ENCODE results near the gene SH3RF3.

SH3RF3 gene

GRCh38 chr2:109404681-109405080, 275.7 kb downstream of the SH3RF3 start:
- no peak for DNase-seq

- no peak for DNase-seq
These were observed 276.9 kb downstream of the SH3RF3 start for GRCh38 chr2:109405873-109406272.

- DNase-seq, result no peak
These were observed 277.3 kb downstream of the SH3RF3 start for GRCh38 chr2:109406301-109406700.

DNA sequence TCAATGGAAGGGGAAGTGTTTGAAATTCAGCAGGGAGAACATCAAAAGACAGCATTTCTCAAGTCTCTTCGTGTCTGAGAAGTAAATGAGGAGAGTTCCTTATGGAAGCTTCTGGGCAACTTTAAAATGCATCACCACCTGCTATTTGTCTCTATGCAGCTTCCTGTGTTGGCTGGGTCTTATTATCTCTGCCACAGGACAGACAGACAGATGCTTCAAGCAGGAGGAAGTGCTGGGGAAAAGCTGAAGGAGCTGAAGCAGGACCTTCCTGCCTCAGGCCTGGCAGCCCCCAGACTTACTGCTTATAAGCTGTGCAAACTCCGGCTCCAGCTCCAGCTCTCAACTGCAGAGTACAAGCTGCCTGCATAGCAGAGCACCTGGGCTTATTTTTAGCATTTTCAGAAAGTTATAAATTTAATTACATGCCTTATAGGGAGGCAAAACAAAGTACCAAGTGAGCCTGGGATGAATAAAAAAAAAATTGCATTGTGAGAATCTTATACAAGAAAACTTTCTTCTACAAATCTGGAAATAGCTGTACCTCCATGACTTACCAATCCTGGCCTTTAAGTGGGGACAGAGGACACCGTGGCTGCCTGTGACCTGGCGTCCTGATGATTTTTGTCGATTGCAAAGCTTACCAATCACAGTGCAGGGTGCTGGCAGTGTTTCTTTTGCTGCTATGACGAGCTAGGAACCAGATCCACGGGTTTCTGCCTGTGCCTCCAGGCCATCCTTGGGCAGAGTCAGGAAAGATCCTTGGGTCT, 278.5 kb downstream of the SH3RF3 start:
- DNase-seq, result no peak

DNA sequence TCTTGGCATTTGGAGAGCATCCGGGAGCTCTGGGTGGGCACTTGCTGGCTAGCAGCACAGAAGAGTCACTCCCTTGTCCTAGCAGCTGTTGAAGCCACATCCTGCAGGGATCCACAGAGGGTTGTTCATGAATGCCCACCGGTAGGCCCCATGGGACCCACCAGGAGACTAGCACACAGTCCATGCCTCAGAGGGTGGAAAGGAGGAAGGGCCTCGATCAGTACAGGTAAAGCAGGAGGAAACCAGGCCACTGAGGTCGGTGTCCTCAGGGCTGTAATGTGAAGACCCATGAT, 279.0 kb downstream of the SH3RF3 start:
- no peak for DNase-seq

GRCh38 chr2:109409321-109410038, 280.5 kb downstream of the SH3RF3 start:
- DNase-seq, result no peak

DNA sequence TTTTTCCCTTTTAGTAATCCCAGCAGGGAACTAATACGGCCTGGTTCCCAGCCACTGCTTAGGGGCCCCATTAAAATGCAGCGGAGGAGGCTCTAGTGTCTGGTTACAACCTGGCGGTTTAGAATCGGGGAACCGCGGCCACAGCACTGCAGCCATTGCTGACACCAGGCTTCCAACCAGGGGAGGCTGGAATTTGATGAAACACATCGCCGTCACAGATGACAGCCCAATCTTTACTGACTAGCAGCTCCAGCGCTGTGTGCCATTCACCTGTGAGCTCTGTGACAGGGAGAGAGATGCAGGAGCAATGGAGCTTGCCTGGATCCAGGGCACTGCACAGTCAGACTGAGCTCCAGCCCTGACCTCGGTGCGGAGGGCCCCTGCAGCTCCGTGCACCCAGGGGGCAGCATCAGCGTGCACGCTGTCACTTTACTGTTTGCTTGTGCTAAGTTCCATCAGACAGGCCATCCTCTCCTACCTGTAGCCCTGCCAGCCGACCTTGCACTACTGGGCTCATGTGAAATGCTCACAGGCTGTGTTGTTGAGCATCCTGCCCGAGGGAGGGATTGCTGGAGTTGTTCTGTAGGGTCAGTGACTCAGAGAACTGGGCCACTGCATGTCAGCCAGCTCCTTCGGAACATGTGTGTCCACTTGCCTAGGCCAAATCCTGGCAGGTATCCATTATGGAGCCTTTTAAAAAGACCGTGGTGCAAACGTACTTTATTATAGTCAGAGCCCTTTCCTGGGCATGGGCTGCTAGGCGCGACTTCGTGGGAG, 281.2 kb downstream of the SH3RF3 start:
- no peak for DNase-seq

GRCh38 chr2:109411640-109412325, 282.8 kb downstream of the SH3RF3 start:
- no peak for DNase-seq

DNA sequence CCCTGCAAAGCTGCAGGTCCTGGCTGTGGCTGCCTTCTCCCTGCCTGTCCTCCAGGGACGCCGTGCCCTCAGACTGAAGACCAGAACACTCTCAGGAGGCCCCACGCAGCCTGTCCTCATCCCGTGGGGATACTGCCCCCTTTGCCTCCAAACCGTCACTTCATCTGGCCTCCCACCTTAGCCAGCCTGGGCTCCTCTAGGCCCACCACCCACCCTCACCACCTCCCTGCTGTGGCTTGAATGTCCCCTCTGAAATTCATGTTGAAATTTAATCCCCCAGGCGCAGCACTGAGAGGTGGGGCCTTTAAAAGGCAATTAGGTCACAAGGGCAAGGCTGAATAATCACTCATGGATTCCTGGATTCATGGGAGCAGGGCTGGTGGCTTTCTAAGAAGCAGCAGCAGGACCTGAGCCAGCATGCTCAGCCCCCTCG, 286.6 kb downstream of the SH3RF3 start:
- DNase-seq, result no peak

- DNase-seq, result no peak
These were observed 288.8 kb downstream of the SH3RF3 start for GRCh38 chr2:109417701-109418335.

- no peak for DNase-seq
These were observed 289.7 kb downstream of the SH3RF3 start for GRCh38 chr2:109418716-109419115.

DNA sequence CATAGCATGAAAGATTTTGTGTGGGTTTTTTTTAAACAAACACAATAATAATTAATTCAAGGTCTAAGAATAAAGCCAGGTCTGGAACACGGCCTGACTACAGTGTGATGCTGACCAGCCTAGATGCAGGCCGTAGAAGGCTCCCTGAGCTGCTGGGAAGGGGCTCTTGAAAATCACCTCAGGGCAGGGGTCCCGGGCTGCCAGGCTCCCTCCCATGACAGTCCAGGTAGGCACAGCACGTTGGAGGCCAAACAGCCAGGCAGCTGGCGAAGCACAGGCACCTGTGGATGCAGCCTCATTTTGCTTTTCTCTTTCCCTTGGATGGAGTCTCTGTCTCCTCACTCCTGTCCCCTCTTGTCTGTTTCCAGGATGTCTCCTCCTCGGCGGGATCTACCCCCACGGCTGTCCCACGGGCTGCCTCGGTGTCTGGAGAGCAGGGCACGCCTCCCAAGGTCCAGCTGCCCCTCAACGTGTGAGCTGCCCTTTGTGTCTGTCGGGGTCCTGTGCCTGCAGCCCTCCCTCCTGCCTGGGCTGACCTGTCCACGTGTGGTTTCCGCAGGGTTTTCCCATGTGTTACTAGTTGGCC, 290.3 kb downstream of the SH3RF3 start:
- DNase-seq, result no peak

DNA sequence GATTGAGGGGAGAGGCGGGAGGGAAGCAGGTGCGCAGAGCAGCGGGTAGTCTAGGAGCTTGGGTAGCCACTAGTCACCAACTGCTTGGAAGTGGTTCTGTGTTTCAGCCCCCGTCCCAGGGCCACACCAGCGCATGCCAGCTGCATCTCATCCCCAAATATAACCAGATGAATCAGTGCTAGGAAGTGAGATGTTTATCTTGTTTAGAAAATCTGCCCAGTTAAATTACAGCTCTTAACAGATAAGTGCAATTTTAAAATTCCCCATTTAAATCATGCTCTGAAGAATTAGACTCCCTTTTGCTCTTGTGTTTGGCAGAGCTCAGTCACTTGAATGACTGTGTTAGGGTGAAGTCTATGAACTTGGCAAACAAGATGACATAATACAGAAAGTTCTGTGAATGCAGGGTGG, 291.0 kb downstream of the SH3RF3 start:
- no peak for DNase-seq

GRCh38 chr2:109421101-109421500, 292.1 kb downstream of the SH3RF3 start:
- no peak for DNase-seq

- DNase-seq, result no peak
These were observed 292.6 kb downstream of the SH3RF3 start for GRCh38 chr2:109421642-109422041.

GRCh38 chr2:109422071-109422757, 293.2 kb downstream of the SH3RF3 start:
- no peak for DNase-seq

- no peak for DNase-seq
These were observed 293.9 kb downstream of the SH3RF3 start for GRCh38 chr2:109422758-109423500.

- no peak for DNase-seq
These were observed 294.8 kb downstream of the SH3RF3 start for GRCh38 chr2:109423556-109424359.

DNA sequence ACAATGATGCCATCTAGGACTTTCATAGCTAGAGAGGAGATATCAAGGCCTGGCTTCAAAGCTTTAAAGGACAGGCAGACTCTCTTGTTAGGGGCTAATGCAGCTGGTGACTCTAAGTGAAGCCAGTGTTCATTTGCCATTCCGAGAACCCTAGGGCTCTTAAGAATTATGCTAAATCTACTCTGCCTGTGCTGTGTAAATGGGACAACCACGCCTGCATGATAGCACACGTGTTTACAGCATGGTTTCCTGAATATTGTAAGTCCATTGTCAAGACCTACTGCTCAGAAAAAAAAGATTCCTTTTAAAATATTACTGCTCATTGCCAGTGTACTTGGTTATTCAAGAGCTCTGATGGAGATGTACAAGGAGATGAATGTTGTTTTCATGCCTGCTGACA, 296.4 kb downstream of the SH3RF3 start:
- no peak for DNase-seq

DNA sequence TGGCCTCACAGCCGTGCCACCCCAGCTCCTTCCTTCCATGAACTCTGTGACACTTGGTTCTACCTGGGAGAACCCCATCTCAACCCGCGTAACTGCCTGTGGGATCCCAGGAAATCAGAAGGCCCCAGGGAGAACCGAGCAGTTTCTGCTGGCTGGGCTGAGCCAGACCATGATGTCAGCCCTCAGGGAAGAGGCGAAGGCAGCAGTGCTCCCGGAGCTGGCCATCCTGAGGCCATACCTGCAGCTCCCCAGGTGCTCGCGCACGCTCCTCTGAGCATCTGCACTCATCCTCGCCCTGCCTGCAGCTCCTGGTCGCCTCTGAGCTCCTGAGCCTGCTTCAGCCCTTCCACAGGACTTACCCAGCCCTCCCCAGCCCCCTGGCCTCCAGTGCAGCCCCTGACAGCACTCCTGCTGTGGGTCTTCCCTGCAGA, 298.7 kb downstream of the SH3RF3 start:
- no peak for DNase-seq

Data from NCI-H2029 treated with DMSO at 0.1 percent for 48 hours (cell line).